ENCODE results near the gene SDC1. TPM values are rescaled to one million over a fixed set of nuclear protein-coding genes. Genes with fewer than 3 reads are reported as not detected.

The SDC1 gene
- total RNA-seq, 1 donor from 2014 or later, result 0.32 TPM

DNA sequence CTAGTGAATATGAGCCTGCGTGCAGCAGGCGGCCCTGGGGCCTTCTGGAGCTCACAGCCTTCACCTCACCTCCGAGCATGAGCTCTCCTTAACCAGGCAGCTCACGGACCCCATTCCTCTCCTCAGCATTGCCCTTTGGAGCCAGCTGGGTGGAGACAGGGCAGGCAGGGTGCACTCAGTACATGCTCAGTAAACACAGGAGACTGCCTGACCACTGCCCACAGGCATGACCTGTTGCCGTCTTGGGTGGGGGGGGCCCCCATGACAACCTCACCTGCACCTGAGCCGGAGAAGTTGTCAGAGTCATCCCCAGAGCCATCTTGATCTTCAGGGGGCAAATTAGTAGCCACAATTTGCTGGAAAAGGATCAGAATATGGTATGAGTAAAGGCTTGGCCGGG lies 19.9 kb downstream of the SDC1 start:
- Histone ChIP-seq H3K4me1 (no peaks in the 10 kb centered on the region), H3K4me3 (no peak overlapping the region), H3K27me3 (no peaks in the 10 kb centered on the region), H3K9me3 (no peaks in the 10 kb centered on the region), H3K36me3 (no peaks in the 10 kb centered on the region), H3K27ac (no peak overlapping the region)
- TF ChIP-seq, protein P1, sequence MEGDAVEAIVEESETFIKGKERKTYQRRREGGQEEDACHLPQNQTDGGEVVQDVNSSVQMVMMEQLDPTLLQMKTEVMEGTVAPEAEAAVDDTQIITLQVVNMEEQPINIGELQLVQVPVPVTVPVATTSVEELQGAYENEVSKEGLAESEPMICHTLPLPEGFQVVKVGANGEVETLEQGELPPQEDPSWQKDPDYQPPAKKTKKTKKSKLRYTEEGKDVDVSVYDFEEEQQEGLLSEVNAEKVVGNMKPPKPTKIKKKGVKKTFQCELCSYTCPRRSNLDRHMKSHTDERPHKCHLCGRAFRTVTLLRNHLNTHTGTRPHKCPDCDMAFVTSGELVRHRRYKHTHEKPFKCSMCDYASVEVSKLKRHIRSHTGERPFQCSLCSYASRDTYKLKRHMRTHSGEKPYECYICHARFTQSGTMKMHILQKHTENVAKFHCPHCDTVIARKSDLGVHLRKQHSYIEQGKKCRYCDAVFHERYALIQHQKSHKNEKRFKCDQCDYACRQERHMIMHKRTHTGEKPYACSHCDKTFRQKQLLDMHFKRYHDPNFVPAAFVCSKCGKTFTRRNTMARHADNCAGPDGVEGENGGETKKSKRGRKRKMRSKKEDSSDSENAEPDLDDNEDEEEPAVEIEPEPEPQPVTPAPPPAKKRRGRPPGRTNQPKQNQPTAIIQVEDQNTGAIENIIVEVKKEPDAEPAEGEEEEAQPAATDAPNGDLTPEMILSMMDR (IDR thresholded peaks at IDR 0.05), result no peak
- DNase-seq (ENCODE audit: low spot score in 2 of 2), result no peak
- intact Hi-C loops (cut with DNase I), result no loop called here

GRCh38 chr2:20203521-20204225 lies 21.3 kb downstream of the SDC1 start:
- no peak overlapping the region for H3K27ac ChIP-seq
- H3K27me3 ChIP-seq, result no peaks in the 10 kb centered on the region
- intact Hi-C loops (cut with DNase I), result no loop called here

GRCh38 chr2:20203072-20203471 lies 21.9 kb downstream of the SDC1 start:
- H3K27ac ChIP-seq, result no peak overlapping the region
- no peak for DNase-seq (ENCODE audit: low spot score in 2 of 2)
- intact Hi-C loops (cut with DNase I), result no loop called here
- no peaks in the 10 kb centered on the region for H3K27me3 ChIP-seq
- no peaks in the 10 kb centered on the region for H3K4me1 ChIP-seq
- H3K9me3 ChIP-seq, result no peaks in the 10 kb centered on the region
- H3K4me3 ChIP-seq, result no peak overlapping the region
- TF ChIP-seq, protein P1 (IDR thresholded peaks at IDR 0.05), result no peak
- H3K36me3 ChIP-seq, result no peaks in the 10 kb centered on the region

More at GRCh38 chr2:20203521-20204225, 21.3 kb downstream of the SDC1 start:
- TF ChIP-seq, protein P1 (IDR thresholded peaks at IDR 0.05), result no peak
- Histone ChIP-seq H3K9me3 (no peaks in the 10 kb centered on the region), H3K4me3 (no peak overlapping the region), H3K4me1 (no peaks in the 10 kb centered on the region), H3K36me3 (no peaks in the 10 kb centered on the region)
- no peak for DNase-seq (ENCODE audit: low spot score in 2 of 2)

GRCh38 chr2:20201671-20202070 lies 23.3 kb downstream of the SDC1 start:
- Histone ChIP-seq H3K36me3 (no peaks in the 10 kb centered on the region), H3K4me1 (no peaks in the 10 kb centered on the region), H3K27me3 (no peaks in the 10 kb centered on the region), H3K4me3 (no peak overlapping the region), H3K9me3 (no peaks in the 10 kb centered on the region), H3K27ac (no peak overlapping the region)
- TF ChIP-seq, protein P1 (IDR thresholded peaks at IDR 0.05), result no peak
- DNase-seq (ENCODE audit: low spot score in 2 of 2), result no peak
- intact Hi-C loops (cut with DNase I), result no loop called here

DNA sequence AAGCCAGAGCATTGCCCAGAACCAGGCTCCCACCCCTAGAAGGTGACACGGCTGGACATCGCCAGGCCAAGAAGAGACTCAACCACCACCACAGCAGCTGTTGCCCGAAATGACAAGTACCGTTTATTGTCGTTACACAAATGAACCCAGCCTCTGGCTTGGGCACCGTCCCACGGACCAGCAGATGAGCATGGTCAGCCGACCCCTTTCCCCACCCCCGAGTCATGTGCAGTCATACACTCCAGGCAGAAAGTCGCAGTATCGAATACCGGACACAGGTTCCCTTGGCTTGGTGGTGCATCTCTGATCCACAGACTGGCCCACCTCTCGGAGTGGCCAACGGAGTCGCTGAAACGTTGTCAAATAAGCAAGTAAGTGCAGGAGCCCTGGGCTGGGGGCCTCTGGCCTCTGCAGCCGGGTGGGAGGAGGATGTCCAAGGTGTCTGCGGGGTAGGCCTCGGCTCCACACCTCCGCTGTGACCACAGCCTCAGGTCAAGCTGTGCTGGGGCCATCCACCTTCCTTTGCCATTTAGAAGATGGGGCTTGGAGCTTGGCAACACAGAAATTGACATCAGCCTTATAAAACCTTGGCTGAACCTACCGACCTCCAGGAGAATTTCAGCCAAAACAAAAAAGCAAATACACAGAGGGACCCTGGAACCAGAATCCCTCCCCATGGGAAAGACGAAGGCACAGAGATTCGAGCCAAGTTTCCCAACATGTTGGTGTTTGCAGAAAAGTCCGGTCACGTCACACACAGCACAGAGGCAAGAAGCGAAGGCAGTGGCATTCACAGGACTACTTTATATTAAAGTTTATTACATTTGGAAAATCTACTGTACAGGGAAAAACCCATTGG lies 24.0 kb downstream of the SDC1 start:
- TF ChIP-seq, protein P1 (IDR thresholded peaks at IDR 0.05), result no peak
- H3K36me3 ChIP-seq, result no peaks in the 10 kb centered on the region
- H3K27me3 ChIP-seq, result no peaks in the 10 kb centered on the region
- H3K4me1 ChIP-seq, result no peaks in the 10 kb centered on the region
- intact Hi-C loops (cut with DNase I), result no loop called here
- no peak overlapping the region for H3K4me3 ChIP-seq
- DNase-seq (ENCODE audit: low spot score in 2 of 2), result no peak
- no peaks in the 10 kb centered on the region for H3K9me3 ChIP-seq
- H3K27ac ChIP-seq, result no peak overlapping the region
